ENCODE results near the gene RFC2.

The RFC2 gene

GRCh38 chr7:74190259-74190658 lies 63.9 kb downstream of the RFC2 start:
- no peak for DNase-seq (ENCODE audit: low read depth, low spot score)

GRCh38 chr7:74187915-74188675 lies 66.1 kb downstream of the RFC2 start:
- no peak for DNase-seq (ENCODE audit: low read depth, low spot score)

- DNase-seq (ENCODE audit: low read depth, low spot score), result no peak
These were observed 68.6 kb downstream of the RFC2 start for GRCh38 chr7:74185636-74186035.

GRCh38 chr7:74185016-74185415 lies 69.2 kb downstream of the RFC2 start:
- no peak for DNase-seq (ENCODE audit: low read depth, low spot score)

- DNase-seq (ENCODE audit: low read depth, low spot score), result no peak
These were observed 70.3 kb downstream of the RFC2 start for GRCh38 chr7:74183653-74184450.

GRCh38 chr7:74183142-74183541 lies 71.1 kb downstream of the RFC2 start:
- no peak for DNase-seq (ENCODE audit: low read depth, low spot score)

GRCh38 chr7:74182453-74183090 lies 71.6 kb downstream of the RFC2 start:
- no peak for DNase-seq (ENCODE audit: low read depth, low spot score)

GRCh38 chr7:74181821-74182220 lies 72.4 kb downstream of the RFC2 start:
- no peak for DNase-seq (ENCODE audit: low read depth, low spot score)
